Effector memory CD4-positive, alpha-beta T cell (primary cell): ENCODE results near the gene ARMC2.

Experiments
- DNase-seq, 3 donors: peaks; one replicate each; pipeline ENCODE4 v3.0.0-alpha.2; 2020
- H3K27ac ChIP-seq: 2 replicates; pipeline ENCODE4 v1.7.0; 2013; ENCODE audit warnings: mild to moderate bottlenecking, low read length, moderate library complexity; ENCODE audit not compliant: insufficient read depth, poor library complexity, severe bottlenecking
- H3K27me3 ChIP-seq: replicated peaks from 2 replicates; pipeline ENCODE4 v1.7.0; 2013; ENCODE audit warnings: mild to moderate bottlenecking, low read length; ENCODE audit not compliant: insufficient read depth, control insufficient read depth, poor library complexity, severe bottlenecking
- H3K36me3 ChIP-seq: 2 replicates; pipeline ENCODE4 v1.7.0; 2013; ENCODE audit warnings: mild to moderate bottlenecking, low read length, moderate library complexity; ENCODE audit not compliant: control insufficient read depth, insufficient read depth
- H3K4me1 ChIP-seq: 2 replicates; pipeline ENCODE4 v1.7.0; 2013; ENCODE audit warnings: low read length, mild to moderate bottlenecking; ENCODE audit not compliant: control insufficient read depth, insufficient read depth, poor library complexity, severe bottlenecking
- H3K4me3 ChIP-seq: 2 replicates; pipeline ENCODE4 v1.7.0; 2013; ENCODE audit warnings: low read length, low read depth, mild to moderate bottlenecking; ENCODE audit not compliant: insufficient read depth, poor library complexity, severe bottlenecking
- H3K9me3 ChIP-seq: 2 replicates; pipeline ENCODE4 v1.7.0; 2013; ENCODE audit warnings: mild to moderate bottlenecking, low read length, moderate library complexity; ENCODE audit not compliant: control insufficient read depth
- total RNA-seq, 3 donors: gene quantifications; one replicate each; lab custom pipeline; 2026; lab: John Stamatoyannopoulos, UW

The ARMC2 gene, protein sequence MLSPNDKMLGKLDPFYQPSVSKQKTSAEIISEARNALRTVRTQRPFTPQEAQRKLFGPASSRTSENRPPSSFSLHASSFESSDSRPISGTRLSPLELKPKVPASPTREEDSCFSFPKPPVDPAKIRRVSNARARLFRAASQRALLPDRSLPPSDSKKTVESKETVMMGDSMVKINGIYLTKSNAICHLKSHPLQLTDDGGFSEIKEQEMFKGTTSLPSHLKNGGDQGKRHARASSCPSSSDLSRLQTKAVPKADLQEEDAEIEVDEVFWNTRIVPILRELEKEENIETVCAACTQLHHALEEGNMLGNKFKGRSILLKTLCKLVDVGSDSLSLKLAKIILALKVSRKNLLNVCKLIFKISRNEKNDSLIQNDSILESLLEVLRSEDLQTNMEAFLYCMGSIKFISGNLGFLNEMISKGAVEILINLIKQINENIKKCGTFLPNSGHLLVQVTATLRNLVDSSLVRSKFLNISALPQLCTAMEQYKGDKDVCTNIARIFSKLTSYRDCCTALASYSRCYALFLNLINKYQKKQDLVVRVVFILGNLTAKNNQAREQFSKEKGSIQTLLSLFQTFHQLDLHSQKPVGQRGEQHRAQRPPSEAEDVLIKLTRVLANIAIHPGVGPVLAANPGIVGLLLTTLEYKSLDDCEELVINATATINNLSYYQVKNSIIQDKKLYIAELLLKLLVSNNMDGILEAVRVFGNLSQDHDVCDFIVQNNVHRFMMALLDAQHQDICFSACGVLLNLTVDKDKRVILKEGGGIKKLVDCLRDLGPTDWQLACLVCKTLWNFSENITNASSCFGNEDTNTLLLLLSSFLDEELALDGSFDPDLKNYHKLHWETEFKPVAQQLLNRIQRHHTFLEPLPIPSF
- 6.2 to 8.7 (median 6.2) reads per million in 3 donors for total RNA-seq

DNA sequence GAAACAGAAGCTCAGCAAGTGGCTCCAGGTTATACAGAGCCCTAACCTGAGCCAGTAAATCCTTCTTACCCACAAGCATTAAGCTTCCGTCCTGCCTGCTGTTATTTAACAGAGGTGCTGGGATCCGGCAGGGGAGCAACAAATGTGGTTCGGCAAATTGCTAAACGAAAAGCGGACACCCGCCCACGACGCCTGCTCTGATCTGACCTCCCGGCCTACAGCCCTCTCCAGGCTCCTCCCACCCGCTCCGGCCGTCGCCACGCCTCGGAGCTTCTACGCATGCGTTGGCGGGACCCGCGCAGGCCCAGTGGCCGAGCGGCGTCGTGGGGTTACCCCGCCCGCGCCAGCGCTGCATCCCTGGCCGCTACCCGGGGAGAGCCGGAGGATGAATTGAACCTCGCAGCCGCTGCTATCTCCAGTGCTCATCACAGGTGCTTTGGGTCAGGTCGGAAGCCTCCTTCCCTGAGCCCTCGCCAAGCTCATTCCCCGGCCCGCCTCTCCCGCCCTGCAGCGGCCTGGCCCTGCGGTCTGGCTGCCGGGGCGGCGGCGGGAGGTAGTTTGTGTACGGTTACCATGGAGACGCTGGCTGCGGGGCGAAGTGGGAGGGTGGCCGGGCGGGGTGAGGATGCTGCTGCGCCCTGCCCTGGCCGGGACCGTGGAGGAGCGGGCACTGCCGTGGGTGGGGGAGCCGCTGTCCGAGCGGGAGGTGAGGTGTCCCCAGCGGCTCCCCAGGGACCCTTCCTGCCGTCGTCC, at the start of gene ARMC2:
Gene ARMC2 (plus strand): TSS at position 307 of the 753 bp plus-strand sequence. CDS start 5,846 bp downstream, outside the sequence.
- H3K36me3 ChIP-seq, result no peaks in the 10 kb centered on the region
- peaks cover 6% of the 10 kb centered on the region for H3K4me1 ChIP-seq
- DNase-seq, result peak; percentile 73 to 82 (median 81)
- peak within 1 kb of the TSS; percentile 84 for H3K4me3 ChIP-seq
- no peaks in the 10 kb centered on the region for H3K27me3 ChIP-seq
- peak within 1 kb of the TSS; percentile 74 for H3K27ac ChIP-seq
- H3K9me3 ChIP-seq, result no peaks in the 10 kb centered on the region

DNA sequence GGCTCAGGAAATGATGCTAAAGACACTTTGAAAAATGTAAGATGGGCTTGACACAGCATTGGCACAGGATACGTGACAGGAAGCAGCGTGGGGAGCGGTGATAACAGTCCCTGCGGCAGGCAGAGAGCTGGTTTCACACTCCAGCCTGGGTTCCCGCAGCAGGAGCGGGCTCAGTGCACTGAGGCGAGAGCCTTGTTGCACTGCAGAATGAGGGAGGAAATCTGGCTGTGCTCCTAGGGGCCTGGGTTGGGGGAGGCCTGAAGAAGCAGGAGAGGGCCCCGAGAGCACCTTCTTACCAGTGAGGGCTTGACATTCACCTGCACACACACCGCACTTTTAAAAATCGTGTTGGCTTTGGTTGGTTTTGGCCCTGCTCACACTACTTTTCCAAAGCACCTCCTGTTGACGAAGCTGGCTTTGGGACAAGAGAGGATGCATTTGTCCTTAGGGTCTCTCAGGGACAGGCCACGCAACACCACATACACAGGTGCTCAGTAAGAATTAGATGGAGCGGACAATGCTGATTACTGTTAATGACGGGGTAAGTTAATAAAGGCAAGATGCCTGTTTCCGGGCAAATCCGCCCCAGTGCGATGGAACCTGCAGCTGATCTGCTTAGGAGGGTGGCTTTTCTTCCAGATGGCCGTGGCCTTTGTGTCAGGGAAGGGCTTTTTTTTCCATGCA, 49.4 kb upstream of the ARMC2 start:
- H3K27ac ChIP-seq, result no peak overlapping the region
- H3K27me3 ChIP-seq, result no peaks in the 10 kb centered on the region
- peaks cover 14% of the 10 kb centered on the region for H3K4me1 ChIP-seq
- H3K9me3 ChIP-seq, result no peaks in the 10 kb centered on the region
- no peaks in the 10 kb centered on the region for H3K36me3 ChIP-seq
- H3K4me3 ChIP-seq, result no peak overlapping the region
- peak in 2 of 3 donors; percentile 11 to 19 for DNase-seq

DNA sequence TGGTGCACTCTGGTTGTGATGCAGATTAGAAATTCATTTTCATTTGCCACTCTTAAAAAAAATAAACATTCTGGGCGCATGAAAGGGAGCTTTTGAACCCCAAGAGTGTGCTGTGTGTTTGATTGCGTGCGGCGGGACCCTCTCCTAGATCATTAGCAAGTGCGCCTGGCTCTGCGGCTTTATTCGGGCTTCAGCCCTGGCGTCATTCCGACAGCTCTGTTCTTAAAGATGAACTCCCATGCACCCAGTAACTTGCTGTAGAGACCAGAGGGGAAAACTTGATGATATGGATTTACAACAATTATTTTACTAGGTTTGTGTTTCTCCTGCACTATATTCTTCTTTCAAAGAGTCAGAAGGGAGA, 48.9 kb upstream of the ARMC2 start:
- H3K27ac ChIP-seq, result no peak overlapping the region
- DNase-seq, result no peak
- H3K36me3 ChIP-seq, result no peaks in the 10 kb centered on the region
- peaks cover 14% of the 10 kb centered on the region for H3K4me1 ChIP-seq
- H3K9me3 ChIP-seq, result no peaks in the 10 kb centered on the region
- no peak overlapping the region for H3K4me3 ChIP-seq
- H3K27me3 ChIP-seq, result no peaks in the 10 kb centered on the region

DNA sequence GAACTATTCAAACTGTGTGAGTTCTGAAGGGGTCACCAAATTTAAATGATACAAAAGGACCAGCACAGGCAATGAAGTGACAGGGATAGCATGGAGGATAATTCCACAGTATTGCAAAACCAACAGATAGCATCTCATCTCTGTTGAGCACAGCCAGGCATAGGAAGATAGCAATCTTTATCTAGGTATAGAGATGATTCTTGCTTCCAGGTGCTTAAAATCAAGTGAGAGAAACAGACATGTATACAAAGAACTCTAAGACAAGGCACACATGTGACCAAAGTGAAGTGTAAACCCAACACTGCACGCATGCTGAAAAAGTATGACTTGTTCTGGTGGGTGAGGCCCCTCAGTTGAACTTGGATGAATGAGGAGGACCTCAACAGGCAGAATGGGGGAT, 48.4 kb upstream of the ARMC2 start:
- no peak for DNase-seq
- H3K4me3 ChIP-seq, result no peak overlapping the region
- no peaks in the 10 kb centered on the region for H3K27me3 ChIP-seq
- H3K9me3 ChIP-seq, result no peaks in the 10 kb centered on the region
- peaks cover 14% of the 10 kb centered on the region for H3K4me1 ChIP-seq
- no peak overlapping the region for H3K27ac ChIP-seq
- H3K36me3 ChIP-seq, result no peaks in the 10 kb centered on the region

DNA sequence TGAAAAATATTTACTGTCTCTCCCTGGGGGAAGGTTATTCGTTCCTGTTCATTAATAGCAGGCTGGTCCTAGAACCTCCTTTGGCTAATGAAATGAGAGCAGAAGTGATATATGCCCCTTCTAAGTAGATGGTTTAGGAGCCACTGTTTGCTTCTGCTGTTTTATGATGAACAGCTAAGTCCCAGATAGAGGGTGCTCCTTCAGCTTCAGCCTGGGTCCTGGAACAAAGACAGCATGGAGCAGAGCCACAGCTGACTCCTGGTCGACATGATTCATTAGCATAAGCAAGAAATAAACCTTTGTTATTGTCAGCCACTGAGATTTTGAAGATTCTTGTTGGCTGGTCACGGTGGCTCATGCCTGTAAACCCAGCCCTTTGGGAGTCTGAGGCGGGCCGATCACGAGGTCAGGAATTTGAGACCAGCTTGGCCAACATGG, 47.8 kb upstream of the ARMC2 start:
- Histone ChIP-seq H3K4me3 (no peak overlapping the region), H3K27me3 (no peaks in the 10 kb centered on the region), H3K9me3 (no peaks in the 10 kb centered on the region), H3K4me1 (peaks cover 14% of the 10 kb centered on the region), H3K27ac (no peak overlapping the region), H3K36me3 (no peaks in the 10 kb centered on the region)
- DNase-seq, result no peak

DNA sequence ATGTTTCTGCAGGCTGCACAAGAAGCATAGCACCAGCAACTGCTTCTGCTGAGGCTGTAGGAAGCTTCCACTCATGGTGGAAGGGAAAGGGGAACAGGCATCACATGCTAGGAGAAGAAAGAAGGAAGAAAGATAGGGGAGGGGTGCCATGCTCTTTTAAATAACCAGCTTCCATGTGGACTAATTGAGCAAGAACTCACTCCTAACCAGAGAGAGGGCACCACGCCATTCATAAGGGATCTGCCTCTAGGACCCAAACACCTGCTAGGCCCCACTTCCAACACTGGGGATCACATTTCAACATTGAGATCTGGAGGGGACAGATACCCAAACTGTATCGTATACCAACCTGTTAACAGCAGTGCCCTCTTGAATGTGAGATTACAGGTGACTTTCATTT, 46.9 kb upstream of the ARMC2 start:
- Histone ChIP-seq H3K27me3 (no peaks in the 10 kb centered on the region), H3K4me3 (no peak overlapping the region), H3K4me1 (peaks cover 14% of the 10 kb centered on the region), H3K36me3 (no peaks in the 10 kb centered on the region), H3K9me3 (no peaks in the 10 kb centered on the region), H3K27ac (no peak overlapping the region)
- DNase-seq, result no peak

DNA sequence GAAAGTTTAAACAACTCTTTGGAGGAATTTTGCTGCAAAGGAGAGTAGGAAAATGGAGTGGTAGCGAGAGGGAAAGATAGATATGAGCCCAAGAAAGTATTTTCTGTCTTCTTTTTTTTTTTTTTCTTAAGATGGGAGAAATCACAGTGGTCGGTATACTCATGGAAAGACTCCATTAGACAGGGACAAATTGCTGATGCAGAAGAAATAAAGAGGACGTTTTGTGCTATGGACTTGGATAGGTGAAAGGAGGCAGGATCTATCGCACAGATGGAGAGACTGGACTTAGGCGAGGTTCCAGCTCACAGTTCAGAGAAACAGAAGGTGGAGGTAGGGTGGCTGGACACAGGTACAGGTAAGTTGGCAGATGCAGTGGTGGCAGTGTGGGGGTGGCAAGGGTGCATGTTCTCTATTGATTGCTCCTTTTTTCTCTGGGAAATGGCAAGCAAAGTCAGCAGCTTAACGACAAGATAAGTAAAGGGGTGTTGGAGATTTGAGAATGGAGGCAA, 44.2 kb upstream of the ARMC2 start:
- peaks cover 3% of the 10 kb centered on the region for H3K4me1 ChIP-seq

DNA sequence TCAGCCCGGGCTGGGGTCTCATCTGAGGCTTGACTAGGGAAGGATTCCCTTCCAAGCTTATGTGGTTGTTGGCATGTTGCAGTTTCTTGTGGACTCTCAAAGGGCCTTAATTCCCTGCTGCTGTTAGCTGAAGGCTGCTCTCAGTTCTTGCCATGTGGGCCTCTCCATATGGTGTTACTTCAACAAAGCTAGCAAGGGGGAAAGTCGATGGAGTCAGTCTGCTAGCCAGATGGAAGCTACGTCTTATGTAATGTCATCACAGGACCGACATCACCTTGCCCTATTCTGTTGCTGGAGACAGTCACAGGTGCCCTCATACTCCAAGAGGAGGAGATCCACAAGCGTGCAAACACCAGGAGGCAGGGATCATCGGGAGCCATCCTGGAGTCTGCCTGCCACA, 43.3 kb upstream of the ARMC2 start:
- H3K27ac ChIP-seq, result no peak overlapping the region
- H3K4me1 ChIP-seq, result no peaks in the 10 kb centered on the region
- DNase-seq, result no peak
- H3K9me3 ChIP-seq, result no peaks in the 10 kb centered on the region
- H3K36me3 ChIP-seq, result no peaks in the 10 kb centered on the region
- no peaks in the 10 kb centered on the region for H3K27me3 ChIP-seq
- H3K4me3 ChIP-seq, result no peak overlapping the region

More for the DNA sequence above, 44.2 kb upstream of the ARMC2 start:
- Histone ChIP-seq H3K36me3 (no peaks in the 10 kb centered on the region), H3K27ac (no peak overlapping the region), H3K9me3 (no peaks in the 10 kb centered on the region), H3K4me3 (no peak overlapping the region), H3K27me3 (no peaks in the 10 kb centered on the region)
- no peak for DNase-seq

DNA sequence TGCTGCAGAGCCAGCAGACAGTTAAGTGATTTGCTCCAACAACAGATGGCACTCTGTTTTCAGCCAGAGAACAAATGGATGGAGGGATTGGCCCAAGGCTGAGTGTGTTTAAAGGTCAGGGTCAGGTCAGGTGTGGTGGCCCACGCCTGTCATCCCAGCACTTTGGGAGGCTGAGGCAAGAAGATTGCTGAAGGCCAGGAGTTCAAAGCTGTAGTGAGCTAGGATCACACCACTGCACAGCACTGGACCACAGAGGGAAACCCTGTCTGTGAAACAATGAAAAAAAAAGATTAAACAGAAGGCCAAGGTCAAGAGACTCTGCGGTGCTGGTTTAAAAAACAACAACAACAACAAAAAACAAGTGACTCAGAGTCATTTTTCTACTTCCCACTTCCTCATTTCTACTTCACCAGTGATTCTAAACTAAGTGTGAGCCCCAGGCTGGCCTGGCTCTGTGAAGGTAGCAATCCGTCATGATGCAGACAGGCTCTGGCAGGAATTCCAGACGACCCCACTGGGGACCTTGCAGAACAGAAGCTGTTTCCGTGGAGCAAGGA, 42.5 kb upstream of the ARMC2 start:
- Histone ChIP-seq H3K4me3 (no peak overlapping the region), H3K27me3 (no peaks in the 10 kb centered on the region), H3K9me3 (no peaks in the 10 kb centered on the region), H3K36me3 (no peaks in the 10 kb centered on the region), H3K27ac (no peak overlapping the region), H3K4me1 (no peaks in the 10 kb centered on the region)
- DNase-seq, result no peak
